NCI-H748 treated with DMSO at 0.1 percent for 48 hours (cell line): Measurements from ENCODE around the gene UNC5A.

ENCODE experiments used
- DNase-seq: peaks from one replicate; lab custom pipeline; 2025; lab: John Stamatoyannopoulos, UW

Gene UNC5A

GRCh38 chr5:176781638-176782570 is 28.5 kb upstream of the UNC5A start:
- no peak for DNase-seq

GRCh38 chr5:176784218-176785165 is 25.9 kb upstream of the UNC5A start:
- DNase-seq, result no peak

GRCh38 chr5:176785184-176786145 is 24.9 kb upstream of the UNC5A start:
- no peak for DNase-seq

GRCh38 chr5:176787676-176788075 is 22.7 kb upstream of the UNC5A start:
- no peak for DNase-seq

- DNase-seq, result no peak
Observed at GRCh38 chr5:176788091-176788490, 22.3 kb upstream of the UNC5A start.

- DNase-seq, result no peak
Observed at GRCh38 chr5:176788941-176789872, 21.2 kb upstream of the UNC5A start.

GRCh38 chr5:176789873-176790615 is 20.3 kb upstream of the UNC5A start:
- no peak for DNase-seq

GRCh38 chr5:176790941-176791340 is 19.4 kb upstream of the UNC5A start:
- DNase-seq, result no peak

GRCh38 chr5:176792655-176793342 is 17.6 kb upstream of the UNC5A start:
- DNase-seq, result no peak

GRCh38 chr5:176793343-176793699 is 17.0 kb upstream of the UNC5A start:
- DNase-seq, result no peak

- DNase-seq, result no peak
Observed at GRCh38 chr5:176793736-176794135, 16.6 kb upstream of the UNC5A start.

- no peak for DNase-seq
Observed at GRCh38 chr5:176794509-176794908, 15.8 kb upstream of the UNC5A start.

GRCh38 chr5:176796411-176796810 is 13.9 kb upstream of the UNC5A start:
- DNase-seq, result no peak

- no peak for DNase-seq
Observed at GRCh38 chr5:176796970-176797369, 13.4 kb upstream of the UNC5A start.

- no peak for DNase-seq
Observed at GRCh38 chr5:176797456-176798050, 12.8 kb upstream of the UNC5A start.

GRCh38 chr5:176798086-176798876 is 12.1 kb upstream of the UNC5A start:
- DNase-seq, result no peak

GRCh38 chr5:176798949-176799348 is 11.4 kb upstream of the UNC5A start:
- no peak for DNase-seq

GRCh38 chr5:176799488-176799887 is 10.9 kb upstream of the UNC5A start:
- DNase-seq, result no peak
